HepG2 (cell line): ENCODE results near the gene SERPINB6. TPM values are rescaled to one million over a fixed set of nuclear protein-coding genes. Genes with fewer than 3 reads are reported as not detected.

ENCODE experiments used
- HOXA7 ChIP-seq: sonication (generic); formaldehyde crosslinking; IDR thresholded peaks from 2 replicates; pipeline ENCODE4 v1.8.1; 2022; ENCODE audit warnings: mild to moderate bottlenecking, missing genetic modification reagents, moderate library complexity
- PTBP1 ChIP-seq: fragments of 200-400 bp; formaldehyde crosslinking; IDR thresholded peaks from 2 replicates; pipeline ENCODE4 v1.6.1; 2018; ENCODE audit warnings: low read length, low read depth; ENCODE audit not compliant: poor library complexity, severe bottlenecking
- ZNF12 ChIP-seq: sonication (generic); formaldehyde crosslinking; IDR thresholded peaks from 2 replicates; pipeline ENCODE4 v1.5.0; 2020; ENCODE audit warnings: missing genetic modification reagents
- ZNF160 ChIP-seq: sonication (generic); formaldehyde crosslinking; IDR thresholded peaks from 2 replicates; pipeline ENCODE4 v1.8.0; 2022; ENCODE audit warnings: mild to moderate bottlenecking, inconsistent platforms, missing genetic modification reagents
- ZNF224 ChIP-seq: sonication (generic); formaldehyde crosslinking; IDR thresholded peaks from 2 replicates; pipeline ENCODE4 v1.5.0; 2020; ENCODE audit warnings: mild to moderate bottlenecking, missing genetic modification reagents
- ZNF318 ChIP-seq: sonication (generic); formaldehyde crosslinking; IDR thresholded peaks from 2 replicates; pipeline ENCODE4 v1.4.0; 2020; ENCODE audit warnings: mild to moderate bottlenecking, missing genetic modification reagents
- ZNF574 ChIP-seq: sonication (generic); formaldehyde crosslinking; IDR thresholded peaks from 2 replicates; pipeline ENCODE4 v1.4.0; 2020; ENCODE audit warnings: missing genetic modification reagents
- ZNF792 ChIP-seq: IDR thresholded peaks from 2 replicates; pipeline ENCODE4 v1.6.1; 2016
- ZNF816 ChIP-seq: sonication (generic); formaldehyde crosslinking; IDR thresholded peaks from 2 replicates; pipeline ENCODE4 v1.8.0; 2022; ENCODE audit warnings: missing genetic modification reagents, mild to moderate bottlenecking, borderline replicate concordance
- polyA plus RNA-seq, 8 experiments: library from polyadenylated mRNA; depleted of rRNA in 3 of 8; stranded (reverse) in 7 of 8; unstranded in 1 of 8; fragments of >200 nt; fragmentation: Illumina TruSeq in 4 of 8; extraction: Trizol in 4 of 8; gene quantifications; 2 replicates each; pipeline versions ENCODE4 v1.2.1 to v1.2.3, GENCODE V29; 2011 to 2016; ENCODE audit warnings: low read depth in 4 of 8, missing spikeins in 1 of 8, mixed read lengths in 1 of 8; ENCODE audit not compliant: insufficient read depth in 1 of 8
- total RNA-seq, 5 experiments: library from RNA; depleted of rRNA; stranded (reverse); fragments of >200 nt; fragmentation: Illumina TruSeq; extraction: Trizol; gene quantifications; 2 replicates each; pipeline ENCODE4 v1.2.3, GENCODE V29; 2016; ENCODE audit warnings: low read depth in 1 of 5
- TF ChIP-seq, protein P1 (sequence below): sonication (generic); formaldehyde crosslinking; IDR thresholded peaks from 2 replicates; pipeline ENCODE4 v1.4.0; 2020; ENCODE audit warnings: missing genetic modification reagents
- TF ChIP-seq, protein P2 (sequence below): sonication (generic); formaldehyde crosslinking; IDR thresholded peaks from 2 replicates; pipeline ENCODE4; 2020; ENCODE audit warnings: missing genetic modification reagents, mild to moderate bottlenecking, borderline replicate concordance

Gene SERPINB6
- total and polyA plus RNA-seq, 2 of the 13 experiments (the other 11 are each of a cell fraction or from before 2014, with no cell fraction given): 38.2 to 61.3 TPM

DNA sequence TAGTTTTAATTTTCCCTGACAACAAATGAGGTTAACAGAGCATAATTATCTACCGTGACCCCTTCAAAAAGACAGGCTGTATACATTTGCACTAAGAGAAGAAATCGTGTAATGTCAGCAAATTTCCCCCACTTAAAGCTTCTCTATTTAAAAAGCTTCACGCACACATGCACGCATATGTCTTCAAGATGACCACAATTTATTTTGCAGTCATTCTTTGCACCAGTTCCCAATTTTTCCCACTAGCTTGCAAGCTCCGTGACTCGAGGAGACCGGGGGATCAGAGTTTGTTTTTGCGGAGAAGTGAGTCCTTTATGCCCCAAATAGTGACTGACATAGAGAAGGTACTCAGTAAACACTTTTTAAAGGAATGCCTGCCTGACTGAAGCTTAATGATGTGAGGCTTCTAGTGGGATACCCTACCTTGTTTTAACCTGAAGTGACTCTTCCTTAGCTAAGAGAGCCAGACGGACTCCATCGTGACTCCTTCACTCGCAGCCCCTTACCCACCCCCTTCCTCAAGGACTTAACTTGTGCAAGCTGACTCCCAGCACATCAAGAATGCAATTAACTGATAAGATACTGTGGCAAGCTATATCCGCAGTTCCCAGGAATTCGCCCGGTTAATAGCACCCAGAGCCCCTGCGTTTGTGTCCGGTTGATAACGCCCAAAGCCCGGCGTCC lies 19.0 kb upstream of the SERPINB6 start (continued):
- TF ChIP-seq, protein P1, sequence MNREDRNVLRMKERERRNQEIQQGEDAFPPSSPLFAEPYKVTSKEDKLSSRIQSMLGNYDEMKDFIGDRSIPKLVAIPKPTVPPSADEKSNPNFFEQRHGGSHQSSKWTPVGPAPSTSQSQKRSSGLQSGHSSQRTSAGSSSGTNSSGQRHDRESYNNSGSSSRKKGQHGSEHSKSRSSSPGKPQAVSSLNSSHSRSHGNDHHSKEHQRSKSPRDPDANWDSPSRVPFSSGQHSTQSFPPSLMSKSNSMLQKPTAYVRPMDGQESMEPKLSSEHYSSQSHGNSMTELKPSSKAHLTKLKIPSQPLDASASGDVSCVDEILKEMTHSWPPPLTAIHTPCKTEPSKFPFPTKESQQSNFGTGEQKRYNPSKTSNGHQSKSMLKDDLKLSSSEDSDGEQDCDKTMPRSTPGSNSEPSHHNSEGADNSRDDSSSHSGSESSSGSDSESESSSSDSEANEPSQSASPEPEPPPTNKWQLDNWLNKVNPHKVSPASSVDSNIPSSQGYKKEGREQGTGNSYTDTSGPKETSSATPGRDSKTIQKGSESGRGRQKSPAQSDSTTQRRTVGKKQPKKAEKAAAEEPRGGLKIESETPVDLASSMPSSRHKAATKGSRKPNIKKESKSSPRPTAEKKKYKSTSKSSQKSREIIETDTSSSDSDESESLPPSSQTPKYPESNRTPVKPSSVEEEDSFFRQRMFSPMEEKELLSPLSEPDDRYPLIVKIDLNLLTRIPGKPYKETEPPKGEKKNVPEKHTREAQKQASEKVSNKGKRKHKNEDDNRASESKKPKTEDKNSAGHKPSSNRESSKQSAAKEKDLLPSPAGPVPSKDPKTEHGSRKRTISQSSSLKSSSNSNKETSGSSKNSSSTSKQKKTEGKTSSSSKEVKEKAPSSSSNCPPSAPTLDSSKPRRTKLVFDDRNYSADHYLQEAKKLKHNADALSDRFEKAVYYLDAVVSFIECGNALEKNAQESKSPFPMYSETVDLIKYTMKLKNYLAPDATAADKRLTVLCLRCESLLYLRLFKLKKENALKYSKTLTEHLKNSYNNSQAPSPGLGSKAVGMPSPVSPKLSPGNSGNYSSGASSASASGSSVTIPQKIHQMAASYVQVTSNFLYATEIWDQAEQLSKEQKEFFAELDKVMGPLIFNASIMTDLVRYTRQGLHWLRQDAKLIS (CRISPR knock-in tag): no peak
- TF ChIP-seq ZNF318 (no peak), ZNF224 (no peak; the same call in 1 of the 2 replicates), PTBP1 (no peak), ZNF12 (CRISPR knock-in tag) (no peak), ZNF816 (CRISPR knock-in tag) (no peak), ZNF160 (CRISPR knock-in tag) (no peak), HOXA7 (CRISPR knock-in tag) (no peak), ZNF792 (CRISPR knock-in tag) (no peak), ZNF574 (CRISPR knock-in tag) (no peak)
- TF ChIP-seq, protein P2, sequence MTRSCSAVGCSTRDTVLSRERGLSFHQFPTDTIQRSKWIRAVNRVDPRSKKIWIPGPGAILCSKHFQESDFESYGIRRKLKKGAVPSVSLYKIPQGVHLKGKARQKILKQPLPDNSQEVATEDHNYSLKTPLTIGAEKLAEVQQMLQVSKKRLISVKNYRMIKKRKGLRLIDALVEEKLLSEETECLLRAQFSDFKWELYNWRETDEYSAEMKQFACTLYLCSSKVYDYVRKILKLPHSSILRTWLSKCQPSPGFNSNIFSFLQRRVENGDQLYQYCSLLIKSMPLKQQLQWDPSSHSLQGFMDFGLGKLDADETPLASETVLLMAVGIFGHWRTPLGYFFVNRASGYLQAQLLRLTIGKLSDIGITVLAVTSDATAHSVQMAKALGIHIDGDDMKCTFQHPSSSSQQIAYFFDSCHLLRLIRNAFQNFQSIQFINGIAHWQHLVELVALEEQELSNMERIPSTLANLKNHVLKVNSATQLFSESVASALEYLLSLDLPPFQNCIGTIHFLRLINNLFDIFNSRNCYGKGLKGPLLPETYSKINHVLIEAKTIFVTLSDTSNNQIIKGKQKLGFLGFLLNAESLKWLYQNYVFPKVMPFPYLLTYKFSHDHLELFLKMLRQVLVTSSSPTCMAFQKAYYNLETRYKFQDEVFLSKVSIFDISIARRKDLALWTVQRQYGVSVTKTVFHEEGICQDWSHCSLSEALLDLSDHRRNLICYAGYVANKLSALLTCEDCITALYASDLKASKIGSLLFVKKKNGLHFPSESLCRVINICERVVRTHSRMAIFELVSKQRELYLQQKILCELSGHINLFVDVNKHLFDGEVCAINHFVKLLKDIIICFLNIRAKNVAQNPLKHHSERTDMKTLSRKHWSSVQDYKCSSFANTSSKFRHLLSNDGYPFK (CRISPR knock-in tag): no peak
